GM18951 (cell line): ENCODE data around the gene MESP1.

Experiments used
- POLR2A ChIP-seq: IDR thresholded peaks from 4 replicates; pipeline ENCODE4 v1.6.1; 2011; ENCODE audit warnings: mild to moderate bottlenecking; ENCODE audit not compliant: insufficient read length, insufficient read depth; ENCODE audit errors: extremely low read depth
- in situ Hi-C: fragments of 300-500 bp; cut with MboI; formaldehyde crosslinking; loops from one replicate; pipeline ENCODE4 v1.12.0; 2022; ENCODE audit warnings: low sequenced_read_pairs, mixed read lengths, inconsistent platforms; ENCODE audit not compliant: unreplicated experiment

MESP1 gene

GRCh38 chr15:89707577-89707976 lies 43.5 kb downstream of the MESP1 start:
- TF ChIP-seq POLR2A, result no peak
- in situ Hi-C loops, result no loop called here

- no peak for TF ChIP-seq POLR2A
- in situ Hi-C loops, result no loop called here
Measured at GRCh38 chr15:89704411-89704810, 46.6 kb downstream of the MESP1 start.
